ENCODE results near the gene SHC1.

SHC1 gene

DNA sequence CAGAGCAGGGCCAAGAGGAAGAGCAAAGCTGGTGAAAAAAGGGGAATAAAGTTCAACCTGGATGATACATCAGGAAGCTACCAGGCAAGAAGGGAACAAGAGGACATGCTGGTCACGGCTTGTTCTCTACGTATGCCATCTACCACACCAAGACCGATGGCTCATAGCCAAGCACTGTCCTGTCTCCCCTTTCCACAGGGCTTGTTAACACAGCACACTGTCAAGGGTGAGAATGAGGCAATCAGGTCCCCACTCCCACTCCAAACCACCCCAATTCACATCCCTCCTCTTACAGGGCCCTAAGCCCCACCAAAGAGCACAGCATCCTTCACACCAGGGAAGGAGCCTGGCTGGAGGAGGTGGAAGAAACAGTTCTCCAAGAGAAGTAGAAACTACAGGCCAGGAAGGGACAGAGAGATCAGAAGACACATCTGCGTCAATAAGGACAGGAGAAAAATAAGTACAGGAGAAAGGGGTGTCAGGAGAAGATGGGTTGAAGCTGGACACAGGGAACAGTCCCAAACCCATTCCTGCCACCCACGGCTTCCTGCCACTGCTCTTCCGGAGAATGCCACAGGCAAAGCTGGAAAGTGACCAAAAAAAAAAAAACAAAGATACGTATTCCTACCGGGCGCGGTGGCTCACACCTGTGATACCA, 923 bp upstream of the SHC1 start:
- peak overlapping the region; percentile 69 for H2BK5ac ChIP-seq (ENCODE audit: low read depth, low read length, poor library complexity, severe bottlenecking)

DNA sequence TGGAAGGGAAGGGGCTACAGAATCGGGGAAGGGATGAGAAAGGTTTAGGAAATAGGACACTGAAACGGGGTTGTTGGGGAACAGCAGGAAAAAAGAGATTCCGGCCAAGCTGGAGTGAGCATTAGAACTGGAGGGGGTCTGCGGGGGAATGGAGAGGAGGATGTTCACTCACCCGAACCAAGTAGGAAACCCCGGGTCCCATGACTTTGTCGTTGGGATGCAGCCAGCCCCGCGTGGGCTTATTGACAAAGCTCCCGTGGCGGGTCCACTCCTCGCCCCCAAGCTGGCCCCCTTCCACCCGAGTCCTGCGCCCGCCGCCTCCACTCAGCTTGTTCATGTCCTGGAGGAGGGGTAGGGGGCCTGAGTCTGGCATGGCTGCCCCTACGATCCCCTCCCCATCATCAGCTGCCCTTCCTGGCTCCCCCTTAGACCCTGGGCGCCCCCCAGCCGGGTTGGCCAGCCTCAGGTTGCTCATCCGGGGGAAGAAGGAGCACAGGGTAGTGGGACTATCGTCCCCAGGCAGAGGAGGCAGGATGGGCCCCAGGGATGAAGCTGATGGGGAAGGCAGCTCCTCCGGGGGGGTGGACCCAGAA, 591 bp downstream of the SHC1 start:
- H3K4me2 ChIP-seq (ENCODE audit: low read length, poor library complexity, severe bottlenecking): peak overlapping the region; percentile 89
- DNase-seq: no peak
- H3K23ac ChIP-seq (ENCODE audit: low read length in 2 of 2): peak overlapping the region in 1 of 2 experiments; percentile 92
- H3K9ac ChIP-seq (ENCODE audit: low read length): peak overlapping the region; percentile 98
- peak overlapping the region; percentile 3 to 90 for H3K18ac ChIP-seq (ENCODE audit: low read depth in 1 of 2, low read length in 2 of 2)
- peak overlapping the region; percentile 60 for H2BK5ac ChIP-seq (ENCODE audit: low read depth, low read length, poor library complexity, severe bottlenecking)
- no peak overlapping the region for H2AFZ ChIP-seq (ENCODE audit: low read depth, low read length)
- H3K36me3 ChIP-seq (ENCODE audit: control insufficient read depth in 1 of 2, insufficient read depth in 2 of 2, low read depth in 1 of 2, low read length in 2 of 2): peaks cover 36% of the 10 kb centered on the region in 2 experiments
- peaks cover 37% of the 10 kb centered on the region for H3K4me1 ChIP-seq (ENCODE audit: control insufficient read depth, insufficient read depth, low read depth, low read length)
- peak overlapping the region in 1 of 2 experiments; percentile 57 for H3K14ac ChIP-seq (ENCODE audit: low read length in 2 of 2)
- H3K79me1 ChIP-seq (replicated peaks; ENCODE audit: low read length, poor library complexity, severe bottlenecking): no peaks in the 10 kb centered on the region
- peak overlapping the region; percentile 9 for H2AK5ac ChIP-seq (ENCODE audit: low read length, severe bottlenecking)
- WGBS: 2% methylated on average over 9 of the region's 22 CpGs
- peak overlapping the region; percentile 65 for H2BK15ac ChIP-seq (ENCODE audit: low read depth, poor library complexity, severe bottlenecking)
- no peaks in the 10 kb centered on the region for H3K9me3 ChIP-seq (ENCODE audit: control insufficient read depth, low read length)
- peak overlapping the region in 1 of 2 experiments; percentile 86 for H2BK12ac ChIP-seq (ENCODE audit: low read length in 2 of 2)
- H3K27me3 ChIP-seq (ENCODE audit: control insufficient read depth in 1 of 2, insufficient read depth in 1 of 2, low read length in 2 of 2): no peaks in the 10 kb centered on the region
- peak overlapping the region; percentile 29 to 63 for H3K4ac ChIP-seq (ENCODE audit: low read depth in 1 of 2, low read length in 2 of 2)
- peak overlapping the region; percentile 70 to 90 for H3K4me3 ChIP-seq (ENCODE audit: insufficient read depth in 1 of 2, low read depth in 1 of 2, low read length in 2 of 2)
- H4K8ac ChIP-seq (ENCODE audit: low read length): peak overlapping the region; percentile 39
- peak overlapping the region; percentile 69 for H2BK120ac ChIP-seq (ENCODE audit: low read depth, low read length)
- peak overlapping the region; percentile 23 for H4K91ac ChIP-seq (ENCODE audit: low read length)
- H3K27ac ChIP-seq (ENCODE audit: low read length, poor library complexity, severe bottlenecking): peak overlapping the region; percentile 100

More for the DNA sequence above, 923 bp upstream of the SHC1 start:
- WGBS: 57% methylated on average over 10 of the region's 10 CpGs
- Histone ChIP-seq H3K79me1 (replicated peaks; ENCODE audit: low read length, poor library complexity, severe bottlenecking) (no peaks in the 10 kb centered on the region), H2BK15ac (ENCODE audit: low read depth, poor library complexity, severe bottlenecking) (peak overlapping the region; percentile 92), H3K4me2 (ENCODE audit: low read length, poor library complexity, severe bottlenecking) (peak overlapping the region; percentile 62), H2AK5ac (ENCODE audit: low read length, severe bottlenecking) (peak overlapping the region; percentile 100), H3K14ac (ENCODE audit: low read length in 2 of 2) (peak overlapping the region in 1 of 2 experiments; percentile 37), H2AFZ (ENCODE audit: low read depth, low read length) (no peak overlapping the region), H2BK120ac (ENCODE audit: low read depth, low read length) (peak overlapping the region; percentile 87), H3K23ac (ENCODE audit: low read length in 2 of 2) (peak overlapping the region in 1 of 2 experiments; percentile 91), H3K4ac (ENCODE audit: low read depth in 1 of 2, low read length in 2 of 2) (peak overlapping the region; percentile 97 to 98), H4K8ac (ENCODE audit: low read length) (peak overlapping the region; percentile 90), H3K36me3 (ENCODE audit: control insufficient read depth in 1 of 2, insufficient read depth in 2 of 2, low read depth in 1 of 2, low read length in 2 of 2) (peaks cover 21% of the 10 kb centered on the region in 2 experiments), H2BK12ac (ENCODE audit: low read length in 2 of 2) (peak overlapping the region; percentile 97 to 100), H3K27me3 (ENCODE audit: control insufficient read depth in 1 of 2, insufficient read depth in 1 of 2, low read length in 2 of 2) (no peaks in the 10 kb centered on the region), H3K27ac (ENCODE audit: low read length, poor library complexity, severe bottlenecking) (peak overlapping the region; percentile 100), H4K91ac (ENCODE audit: low read length) (peak overlapping the region; percentile 99), H3K18ac (ENCODE audit: low read depth in 1 of 2, low read length in 2 of 2) (peak overlapping the region; percentile 92 to 98), H3K4me1 (ENCODE audit: control insufficient read depth, insufficient read depth, low read depth, low read length) (peaks cover 27% of the 10 kb centered on the region), H3K9me3 (ENCODE audit: control insufficient read depth, low read length) (no peaks in the 10 kb centered on the region), H3K4me3 (ENCODE audit: insufficient read depth in 1 of 2, low read depth in 1 of 2, low read length in 2 of 2) (peak overlapping the region in 1 of 2 experiments; percentile 90), H3K9ac (ENCODE audit: low read length) (peak overlapping the region; percentile 98)
- DNase-seq: no peak

DNA sequence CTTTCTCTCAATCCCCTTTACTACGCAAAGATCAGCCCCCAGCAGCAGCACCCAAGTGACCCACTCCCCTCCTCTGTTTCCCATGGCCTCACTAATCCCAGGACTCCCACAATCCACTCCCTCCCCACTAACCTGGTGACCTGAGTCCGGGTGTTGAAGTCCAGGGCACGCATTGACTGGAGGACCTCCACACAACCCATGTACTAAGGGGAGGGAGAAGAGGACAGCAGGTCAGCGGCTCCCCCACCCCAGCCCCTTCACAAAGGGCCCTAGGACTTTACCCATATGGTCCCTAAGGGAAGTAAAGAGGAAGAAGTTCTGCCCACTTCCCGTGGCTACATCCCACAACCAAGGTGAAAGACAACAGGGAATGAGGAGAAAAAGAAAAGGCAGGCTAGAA, 1.3 kb downstream of the SHC1 start:
- Histone ChIP-seq H3K4me3 (ENCODE audit: insufficient read depth in 1 of 2, low read depth in 1 of 2, low read length in 2 of 2) (peak overlapping the region; percentile 70 to 90), H2BK15ac (ENCODE audit: low read depth, poor library complexity, severe bottlenecking) (peak overlapping the region; percentile 39), H4K8ac (ENCODE audit: low read length) (peak overlapping the region; percentile 42), H3K4me2 (ENCODE audit: low read length, poor library complexity, severe bottlenecking) (peak overlapping the region; percentile 89), H3K27ac (ENCODE audit: low read length, poor library complexity, severe bottlenecking) (peak overlapping the region; percentile 12), H3K27me3 (ENCODE audit: control insufficient read depth in 1 of 2, insufficient read depth in 1 of 2, low read length in 2 of 2) (no peaks in the 10 kb centered on the region), H2BK12ac (ENCODE audit: low read length in 2 of 2) (no peak overlapping the region), H3K18ac (ENCODE audit: low read depth in 1 of 2, low read length in 2 of 2) (peak overlapping the region; percentile 48 to 84), H3K4me1 (ENCODE audit: control insufficient read depth, insufficient read depth, low read depth, low read length) (peaks cover 37% of the 10 kb centered on the region), H4K91ac (ENCODE audit: low read length) (no peak overlapping the region), H3K79me1 (replicated peaks; ENCODE audit: low read length, poor library complexity, severe bottlenecking) (no peaks in the 10 kb centered on the region), H2BK5ac (ENCODE audit: low read depth, low read length, poor library complexity, severe bottlenecking) (no peak overlapping the region), H2AFZ (ENCODE audit: low read depth, low read length) (no peak overlapping the region), H3K4ac (ENCODE audit: low read depth in 1 of 2, low read length in 2 of 2) (peak overlapping the region in 1 of 2 experiments; percentile 5), H2AK5ac (ENCODE audit: low read length, severe bottlenecking) (peak overlapping the region; percentile 55), H3K14ac (ENCODE audit: low read length in 2 of 2) (peak overlapping the region in 1 of 2 experiments; percentile 76), H3K9ac (ENCODE audit: low read length) (peak overlapping the region; percentile 98), H3K36me3 (ENCODE audit: control insufficient read depth in 1 of 2, insufficient read depth in 2 of 2, low read depth in 1 of 2, low read length in 2 of 2) (peaks cover 42 to 43% of the 10 kb centered on the region in 2 experiments), H2BK120ac (ENCODE audit: low read depth, low read length) (no peak overlapping the region), H3K9me3 (ENCODE audit: control insufficient read depth, low read length) (no peaks in the 10 kb centered on the region), H3K23ac (ENCODE audit: low read length in 2 of 2) (no peak overlapping the region)
- 46% methylated on average over 1 of the region's 5 CpGs for WGBS
- DNase-seq: no peak

DNA sequence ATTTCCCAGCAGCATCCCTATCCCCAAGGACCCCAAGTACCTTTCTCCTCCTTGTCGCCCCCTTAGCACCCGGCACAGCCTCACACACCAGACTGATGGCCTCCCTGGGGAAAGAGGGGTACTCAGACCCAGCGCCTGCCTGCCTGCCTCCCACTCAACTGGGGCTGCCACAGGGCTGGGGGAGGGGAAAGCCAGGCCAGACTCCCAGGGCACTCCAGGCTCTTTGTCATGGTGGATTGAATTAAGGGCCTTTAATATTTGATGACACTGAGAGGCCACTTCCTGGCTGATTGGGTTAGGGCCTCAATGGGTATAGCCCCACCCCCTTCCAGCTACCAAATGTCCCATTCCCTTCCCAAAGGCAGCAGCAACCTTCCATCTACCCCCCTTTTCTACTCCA, 1.8 kb downstream of the SHC1 start:
- Histone ChIP-seq H2BK120ac (ENCODE audit: low read depth, low read length) (no peak overlapping the region), H3K27ac (ENCODE audit: low read length, poor library complexity, severe bottlenecking) (peak overlapping the region; percentile 22), H3K4ac (ENCODE audit: low read depth in 1 of 2, low read length in 2 of 2) (peak overlapping the region; percentile 5 to 37), H3K9ac (ENCODE audit: low read length) (peak overlapping the region; percentile 98), H2AFZ (ENCODE audit: low read depth, low read length) (no peak overlapping the region), H3K4me3 (ENCODE audit: insufficient read depth in 1 of 2, low read depth in 1 of 2, low read length in 2 of 2) (peak overlapping the region; percentile 70 to 90), H2BK12ac (ENCODE audit: low read length in 2 of 2) (peak overlapping the region in 1 of 2 experiments; percentile 83), H4K8ac (ENCODE audit: low read length) (peak overlapping the region; percentile 42), H3K9me3 (ENCODE audit: control insufficient read depth, low read length) (no peaks in the 10 kb centered on the region), H4K91ac (ENCODE audit: low read length) (peak overlapping the region; percentile 31), H3K79me1 (replicated peaks; ENCODE audit: low read length, poor library complexity, severe bottlenecking) (no peaks in the 10 kb centered on the region), H2BK15ac (ENCODE audit: low read depth, poor library complexity, severe bottlenecking) (no peak overlapping the region), H3K36me3 (ENCODE audit: control insufficient read depth in 1 of 2, insufficient read depth in 2 of 2, low read depth in 1 of 2, low read length in 2 of 2) (peaks cover 47 to 48% of the 10 kb centered on the region in 2 experiments), H2BK5ac (ENCODE audit: low read depth, low read length, poor library complexity, severe bottlenecking) (no peak overlapping the region), H3K14ac (ENCODE audit: low read length in 2 of 2) (peak overlapping the region in 1 of 2 experiments; percentile 96), H2AK5ac (ENCODE audit: low read length, severe bottlenecking) (peak overlapping the region; percentile 80), H3K27me3 (ENCODE audit: control insufficient read depth in 1 of 2, insufficient read depth in 1 of 2, low read length in 2 of 2) (no peaks in the 10 kb centered on the region), H3K4me2 (ENCODE audit: low read length, poor library complexity, severe bottlenecking) (peak overlapping the region; percentile 89), H3K23ac (ENCODE audit: low read length in 2 of 2) (peak overlapping the region in 1 of 2 experiments; percentile 63), H3K18ac (ENCODE audit: low read depth in 1 of 2, low read length in 2 of 2) (peak overlapping the region in 1 of 2 experiments; percentile 84), H3K4me1 (ENCODE audit: control insufficient read depth, insufficient read depth, low read depth, low read length) (peaks cover 37% of the 10 kb centered on the region)
- WGBS: 85% methylated on average over 2 of the region's 3 CpGs
- DNase-seq: no peak

All from mesenchymal stem cell (in vitro differentiated cells and primary cell).